GM19193 (cell line): ENCODE data around the gene PLSCR1.

Experiments used
- POLR2A ChIP-seq: IDR thresholded peaks from 4 replicates; pipeline ENCODE4 v1.6.1; 2011; ENCODE audit not compliant: insufficient read depth, insufficient read length; ENCODE audit errors: extremely low read depth

Gene PLSCR1

GRCh38 chr3:146539315-146539714 is 5.1 kb downstream of the PLSCR1 start:
- TF ChIP-seq POLR2A: no peak

DNA sequence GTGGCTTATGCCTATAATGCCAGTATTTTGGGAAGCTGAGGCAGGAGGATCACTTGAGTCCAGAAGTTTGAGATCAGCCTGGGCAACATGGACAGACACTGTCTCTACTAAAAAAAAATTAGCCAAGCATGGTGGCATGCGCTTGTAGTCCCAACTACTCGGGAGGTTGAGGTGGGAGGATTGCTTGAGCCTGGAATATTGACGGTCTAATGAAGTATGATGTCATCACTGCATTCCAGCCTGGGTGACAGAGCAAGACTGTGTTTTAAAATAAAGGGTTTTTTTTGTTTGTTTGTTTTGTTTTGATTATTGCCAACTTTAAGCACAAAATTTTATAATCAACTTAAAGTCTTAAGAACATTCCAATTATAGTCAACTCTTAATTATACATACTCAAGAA is 6.8 kb downstream of the PLSCR1 start:
- no peak for TF ChIP-seq POLR2A

DNA sequence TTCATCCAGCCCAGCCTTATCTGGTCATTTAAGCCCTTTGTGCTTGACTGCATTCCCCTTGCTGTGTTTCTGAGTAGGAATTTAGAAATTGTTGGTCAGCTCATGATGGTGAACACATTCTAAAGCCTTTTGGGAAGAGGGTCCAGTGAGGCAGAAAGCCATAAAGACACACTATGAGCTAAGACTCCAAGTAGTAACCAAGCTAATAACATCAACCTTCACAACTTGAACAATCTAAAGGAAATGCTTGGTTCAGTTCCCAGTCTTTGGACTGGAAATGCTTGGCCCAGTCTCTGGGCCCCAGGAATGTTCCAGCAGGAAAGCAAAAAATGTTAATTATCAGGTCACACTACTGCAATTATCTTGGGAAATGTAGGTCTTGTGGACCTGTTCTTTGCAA is 7.7 kb downstream of the PLSCR1 start:
- TF ChIP-seq POLR2A: no peak

GRCh38 chr3:146532406-146532805 is 12.0 kb downstream of the PLSCR1 start:
- no peak for TF ChIP-seq POLR2A

- no peak for TF ChIP-seq POLR2A
Observed at GRCh38 chr3:146530609-146531008, 13.8 kb downstream of the PLSCR1 start.

GRCh38 chr3:146529021-146529420 is 15.4 kb downstream of the PLSCR1 start:
- no peak for TF ChIP-seq POLR2A

- no peak for TF ChIP-seq POLR2A
Observed at GRCh38 chr3:146524961-146525360, 19.4 kb downstream of the PLSCR1 start.

- TF ChIP-seq POLR2A: no peak
Observed at GRCh38 chr3:146523531-146523930, 20.9 kb downstream of the PLSCR1 start.

- no peak for TF ChIP-seq POLR2A
Observed at GRCh38 chr3:146521394-146521793, 23.0 kb downstream of the PLSCR1 start.

GRCh38 chr3:146519810-146520209 is 24.6 kb downstream of the PLSCR1 start:
- TF ChIP-seq POLR2A: no peak

DNA sequence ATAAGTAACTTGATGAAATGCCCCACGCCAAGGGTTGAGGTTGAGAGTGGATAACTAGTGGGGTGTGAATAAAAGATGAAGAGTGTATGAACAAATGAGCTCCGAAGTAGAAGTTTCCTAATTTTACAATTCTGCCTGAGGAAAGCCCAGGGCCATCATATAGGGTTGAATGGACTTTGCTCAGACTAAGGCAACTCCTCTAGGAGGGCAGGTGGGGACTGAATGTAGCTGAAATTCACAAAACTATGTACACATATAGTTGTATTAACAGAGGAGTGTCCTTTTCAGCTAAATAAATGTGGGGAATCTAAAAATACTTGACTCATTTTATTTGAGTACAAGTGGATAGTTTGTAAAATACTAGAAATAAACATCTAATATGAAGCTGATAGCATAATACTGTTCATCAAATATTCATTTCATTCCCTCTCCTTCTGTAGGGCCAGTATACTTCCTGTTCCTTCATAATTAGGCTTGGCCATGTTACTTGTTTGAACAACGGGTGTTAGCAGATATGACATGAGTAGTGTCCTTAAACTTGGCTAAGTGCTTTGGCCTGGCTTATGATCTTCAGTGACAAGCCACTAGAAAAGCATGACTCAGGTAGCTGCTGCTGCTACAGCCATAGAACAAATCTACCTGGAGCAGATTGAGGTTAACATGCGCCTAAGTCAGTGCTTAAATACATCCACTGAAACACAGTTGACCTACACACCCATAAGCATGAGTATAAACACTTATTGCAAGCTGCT is 26.5 kb downstream of the PLSCR1 start:
- no peak for TF ChIP-seq POLR2A

DNA sequence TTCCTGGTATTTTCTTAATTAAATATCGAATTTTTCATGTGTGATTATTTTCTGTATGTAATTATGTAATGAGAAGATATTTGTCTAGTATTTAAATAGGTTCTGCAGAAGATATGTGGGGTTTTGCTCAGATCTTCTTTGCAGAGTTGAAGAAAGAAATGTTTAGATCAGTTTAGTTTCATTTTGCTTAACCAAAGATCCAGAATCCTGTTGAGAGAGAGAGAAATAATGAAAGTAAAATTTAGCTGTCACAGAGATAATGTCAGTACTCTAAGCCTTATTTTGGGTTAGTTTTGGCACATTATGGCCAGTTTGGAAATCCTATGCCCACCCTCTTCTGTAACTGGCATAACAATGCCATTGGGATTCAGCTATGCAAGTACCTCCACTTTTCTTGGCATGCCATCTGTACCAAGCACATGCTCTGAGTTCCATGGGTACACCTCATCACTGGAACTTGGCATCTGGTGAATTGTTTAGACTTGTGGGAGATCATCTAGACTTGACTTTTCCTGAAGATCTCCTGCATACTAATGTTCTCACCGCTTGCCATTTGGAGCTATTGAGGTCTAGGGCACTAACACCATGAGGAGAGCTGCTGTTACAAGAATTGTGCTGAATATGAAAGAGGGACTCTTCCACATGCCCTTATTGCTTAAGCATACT is 30.9 kb downstream of the PLSCR1 start:
- TF ChIP-seq POLR2A: no peak

DNA sequence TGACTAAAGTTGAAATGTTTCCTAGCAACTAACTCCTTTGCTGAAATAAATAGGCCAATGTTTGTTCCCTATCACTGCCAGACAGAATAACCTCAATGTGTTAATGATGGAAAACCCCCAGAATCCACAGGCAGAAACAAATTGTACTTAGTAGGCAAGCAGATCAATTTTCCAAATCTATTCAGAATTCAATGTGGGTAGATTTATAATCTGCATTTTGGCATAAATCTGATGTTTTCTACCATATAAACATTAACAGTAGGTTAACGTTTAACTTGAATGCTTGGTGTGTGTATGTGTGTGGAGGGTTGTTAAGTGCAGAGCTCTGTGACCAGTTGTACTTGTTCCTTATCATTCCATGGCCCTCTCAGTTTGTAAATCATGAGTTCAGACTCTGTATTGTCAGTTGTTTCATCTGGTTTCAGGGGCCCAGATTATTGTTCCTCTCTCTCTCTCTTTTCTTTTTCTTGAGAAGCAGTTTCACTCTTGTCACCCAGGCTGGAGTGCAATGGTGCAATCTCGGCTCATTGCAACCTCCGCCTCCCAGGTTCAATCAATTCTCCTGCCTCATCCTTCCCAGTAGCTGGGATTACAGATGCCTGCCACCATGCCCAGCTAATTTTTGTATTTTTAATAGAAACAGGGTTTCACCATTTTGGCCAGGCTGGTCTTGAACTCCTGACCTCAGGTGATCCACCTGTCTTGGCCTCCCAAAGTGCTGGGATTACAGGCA is 32.8 kb downstream of the PLSCR1 start:
- TF ChIP-seq POLR2A: no peak

DNA sequence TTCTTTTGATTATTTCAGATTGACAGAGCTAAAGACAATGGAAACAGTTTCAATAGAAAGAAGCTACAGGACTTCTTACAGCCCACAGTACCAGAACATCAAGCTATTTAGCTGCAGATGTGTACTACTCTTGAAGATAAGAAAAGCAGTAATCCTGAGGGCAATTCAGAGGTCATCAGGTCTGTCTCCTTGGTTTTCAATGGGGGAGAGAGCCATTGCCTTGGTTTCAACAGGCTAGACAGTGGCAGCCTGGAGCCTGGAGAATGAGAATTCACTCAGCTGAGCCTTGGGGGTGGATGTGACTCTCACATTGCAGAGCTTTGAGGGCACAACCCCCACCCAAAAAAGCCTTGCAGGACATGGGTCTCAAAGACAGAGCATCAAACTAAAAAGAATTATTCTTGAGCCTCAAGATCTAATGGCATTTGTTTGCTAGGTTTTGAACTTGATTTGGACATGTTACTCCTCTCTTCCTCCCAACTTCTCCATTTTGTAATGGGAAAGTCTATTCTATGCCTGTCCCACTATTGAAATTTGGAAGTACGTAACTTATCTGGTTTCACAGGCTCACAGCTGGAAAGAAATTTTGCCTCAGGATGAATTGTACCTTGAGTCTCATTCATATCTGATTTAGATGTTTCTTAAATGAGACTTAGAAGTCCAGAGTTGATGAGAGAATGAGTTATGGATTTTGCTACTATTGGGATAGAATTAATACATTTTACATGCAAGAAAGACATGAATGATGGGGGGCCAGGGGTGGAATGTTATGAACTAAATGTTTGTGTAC is 36.9 kb downstream of the PLSCR1 start:
- no peak for TF ChIP-seq POLR2A

- no peak for TF ChIP-seq POLR2A
Observed at GRCh38 chr3:146505516-146505915, 38.9 kb downstream of the PLSCR1 start.
